CD4-positive, alpha-beta memory T cell (primary cell): ENCODE measurements around the gene CAMTA1. TPM values are rescaled to one million over a fixed set of nuclear protein-coding genes. Genes with fewer than 3 reads are reported as not detected.

Experiments
- CTCF ChIA-PET: fragments of 350-600 bp; sonication (Branson Sonifier 250); formaldehyde crosslinking; loops from one replicate; lab custom pipeline; 2021; ENCODE audit warnings: inconsistent platforms; ENCODE audit not compliant: partially characterized antibody; lab: Charles Lee
- POLR2A ChIA-PET: fragments of 350-600 bp; sonication (Branson Sonifier 250); formaldehyde crosslinking; loops from one replicate; lab custom pipeline; 2021; ENCODE audit not compliant: partially characterized antibody; lab: Charles Lee
- DNase-seq, 5 donors: peaks; one replicate each; pipeline versions ENCODE4 v3.0.0 to v3.0.0-alpha.2; 2020 to 2022; ENCODE audit warnings: mixed read lengths in 1 of 5
- H3K27ac ChIP-seq: one replicate; pipeline ENCODE4 v1.7.0; 2013; ENCODE audit warnings: low read depth, low read length
- H3K27me3 ChIP-seq: 2 replicates; pipeline ENCODE4 v1.7.0; 2013; ENCODE audit warnings: mild to moderate bottlenecking, low read length, moderate library complexity; ENCODE audit not compliant: insufficient read depth
- H3K36me3 ChIP-seq: 2 replicates; pipeline ENCODE4 v1.7.0; 2013; ENCODE audit warnings: mild to moderate bottlenecking, low read length, moderate library complexity; ENCODE audit not compliant: insufficient read depth
- H3K4me1 ChIP-seq: 2 replicates; pipeline ENCODE4 v1.7.0; 2013; ENCODE audit warnings: mild to moderate bottlenecking, low read length, moderate library complexity; ENCODE audit not compliant: insufficient read depth
- H3K4me3 ChIP-seq, 2 donors: one replicate each; pipeline ENCODE4 v1.7.0; 2013; ENCODE audit warnings: low read length in 2 of 2, mild to moderate bottlenecking in 1 of 2
- H3K9me3 ChIP-seq, 2 donors: one replicate each; pipeline ENCODE4 v1.7.0; 2013; ENCODE audit warnings: low read length in 2 of 2, control low read depth in 1 of 2; ENCODE audit not compliant: control insufficient read depth in 1 of 2
- H3K27ac Mint-ChIP-seq, 7 donors: one replicate each; pipeline ENCODE4 v1.8.0; 2020 to 2021; ENCODE audit warnings: mixed read lengths in 7 of 7, mild to moderate bottlenecking in 6 of 7, inconsistent platforms in 3 of 7, moderate library complexity in 3 of 7
- H3K27me3 Mint-ChIP-seq, 2 donors: one replicate each; pipeline ENCODE4 v1.8.0; 2020 to 2021; ENCODE audit warnings: mixed read lengths in 2 of 2
- H3K36me3 Mint-ChIP-seq, 2 donors: one replicate each; pipeline ENCODE4 v1.8.0; 2020 to 2021; ENCODE audit warnings: mixed read lengths in 2 of 2, inconsistent platforms in 1 of 2, mild to moderate bottlenecking in 1 of 2
- H3K4me1 Mint-ChIP-seq, 4 donors: one replicate each; pipeline ENCODE4 v1.8.0; 2020 to 2021; ENCODE audit warnings: mixed read lengths in 4 of 4, mild to moderate bottlenecking in 1 of 4
- H3K4me3 Mint-ChIP-seq, 8 donors: one replicate each; pipeline ENCODE4 v1.8.0; 2020 to 2021; ENCODE audit warnings: mixed read lengths in 8 of 8, mild to moderate bottlenecking in 7 of 8, moderate library complexity in 6 of 8, inconsistent platforms in 3 of 8
- H3K9me3 Mint-ChIP-seq, 8 donors: one replicate each; pipeline ENCODE4 v1.8.0; 2020 to 2021; ENCODE audit warnings: mixed read lengths in 8 of 8, mild to moderate bottlenecking in 5 of 8, inconsistent platforms in 3 of 8, moderate library complexity in 1 of 8
- intact Hi-C: fragments of 100-400 bp; cut with micrococcal nuclease; formaldehyde crosslinking; loops from one replicate; pipeline ENCODE4 v1.15.1; 2023
- polyA plus RNA-seq, 2 donors: library from polyadenylated mRNA; unstranded; fragments of 300-500 nt; fragmentation: Illumina TruSeq; gene quantifications; one replicate each; pipeline ENCODE4 v1.2.3, GENCODE V29; 2021
- total RNA-seq, 2 experiments: library from RNA; stranded (reverse); gene quantifications; one replicate each; pipeline ENCODE4 v1.2.3, GENCODE V29; 2021

The CAMTA1 gene
- total and polyA plus RNA-seq, 4 experiments from 2014 or later: 39.1 to 118 (median 59.9) TPM

- POLR2A ChIA-PET: no interaction called here
- no peak overlapping the region for H3K4me3 ChIP-seq
- no peaks in the 10 kb centered on the region for H3K4me1 ChIP-seq
- Mint-ChIP-seq H3K27ac (no peak overlapping the region), H3K27me3 (peaks cover 2 to 16% of the 10 kb centered on the region in 2 donors), H3K4me3 (no peak overlapping the region), H3K9me3 (no peaks in the 10 kb centered on the region), H3K36me3 (no peaks in the 10 kb centered on the region), H3K4me1 (no peaks in the 10 kb centered on the region)
- H3K27ac ChIP-seq: no peak overlapping the region
- no peaks in the 10 kb centered on the region for H3K9me3 ChIP-seq
- no peaks in the 10 kb centered on the region for H3K27me3 ChIP-seq
- no peak for DNase-seq
- intact Hi-C loops: no loop called here
- CTCF ChIA-PET: no interaction called here
- H3K36me3 ChIP-seq: no peaks in the 10 kb centered on the region
Measured at GRCh38 chr1:7584643-7585042, 799.4 kb downstream of the CAMTA1 start.

DNA sequence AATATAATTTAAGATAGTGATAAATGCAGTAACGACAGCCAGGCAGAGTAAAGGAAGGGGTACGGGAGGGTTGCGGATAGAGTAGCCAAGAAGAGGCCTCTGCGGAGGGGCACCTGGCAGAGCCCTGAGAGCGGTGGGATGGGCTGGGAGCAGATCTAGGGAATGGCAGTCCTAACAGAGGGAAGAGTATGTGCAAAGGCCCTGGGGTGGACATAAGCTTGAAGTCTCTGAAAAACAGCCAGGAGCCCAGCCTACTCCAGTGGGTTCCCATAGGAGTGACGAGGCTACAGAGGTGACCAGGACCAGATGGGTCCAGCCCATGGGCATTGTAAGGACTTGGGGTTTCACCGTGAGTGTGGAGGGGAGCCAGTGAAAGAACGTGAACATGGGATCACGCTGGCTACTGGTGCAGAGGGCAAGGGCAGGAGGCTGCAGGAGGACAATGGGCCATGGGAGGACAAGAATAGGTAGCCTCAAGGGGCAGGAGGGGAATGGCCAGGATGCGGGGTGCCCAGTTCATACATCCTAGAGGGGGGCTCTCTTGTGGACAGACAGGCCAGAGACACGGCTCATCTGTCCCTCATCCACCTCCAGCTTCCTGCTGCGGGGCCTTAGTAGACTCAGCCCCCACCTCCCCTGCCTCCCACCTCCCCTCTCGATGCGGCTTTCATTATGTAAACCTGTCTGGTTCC is 800.1 kb downstream of the CAMTA1 start:
- ChIA-PET CTCF (no interaction called here), POLR2A (no interaction called here)
- Histone ChIP-seq H3K4me1 (no peaks in the 10 kb centered on the region), H3K27me3 (no peaks in the 10 kb centered on the region), H3K9me3 (no peaks in the 10 kb centered on the region), H3K27ac (no peak overlapping the region), H3K36me3 (no peaks in the 10 kb centered on the region), H3K4me3 (no peak overlapping the region)
- Mint-ChIP-seq H3K4me3 (no peak overlapping the region), H3K9me3 (no peaks in the 10 kb centered on the region), H3K27ac (no peak overlapping the region), H3K36me3 (no peaks in the 10 kb centered on the region), H3K4me1 (no peaks in the 10 kb centered on the region), H3K27me3 (peaks cover 2 to 16% of the 10 kb centered on the region in 2 donors)
- no peak for DNase-seq
- intact Hi-C loops: no loop called here

GRCh38 chr1:7586031-7586941 is 801.0 kb downstream of the CAMTA1 start:
- peaks cover 0 to 16% of the 10 kb centered on the region in 2 donors for H3K27me3 Mint-ChIP-seq
- ChIA-PET POLR2A (no interaction called here), CTCF (no interaction called here)
- no peak overlapping the region for H3K27ac Mint-ChIP-seq
- no peaks in the 10 kb centered on the region for H3K4me1 ChIP-seq
- no peak for DNase-seq
- no peaks in the 10 kb centered on the region for H3K36me3 Mint-ChIP-seq
- H3K27me3 ChIP-seq: no peaks in the 10 kb centered on the region
- no peak overlapping the region for H3K4me3 ChIP-seq
- H3K36me3 ChIP-seq: no peaks in the 10 kb centered on the region
- no peaks in the 10 kb centered on the region for H3K9me3 Mint-ChIP-seq
- no peaks in the 10 kb centered on the region for H3K9me3 ChIP-seq
- H3K4me3 Mint-ChIP-seq: no peak overlapping the region
- H3K27ac ChIP-seq: no peak overlapping the region
- no peaks in the 10 kb centered on the region for H3K4me1 Mint-ChIP-seq
- intact Hi-C loops: no loop called here

- H3K4me3 Mint-ChIP-seq: no peak overlapping the region
- no peaks in the 10 kb centered on the region for H3K9me3 Mint-ChIP-seq
- H3K4me1 Mint-ChIP-seq: no peaks in the 10 kb centered on the region
- ChIA-PET POLR2A (no interaction called here), CTCF (no interaction called here)
- H3K4me1 ChIP-seq: no peaks in the 10 kb centered on the region
- H3K36me3 ChIP-seq: no peaks in the 10 kb centered on the region
- no peak for DNase-seq
- H3K27ac Mint-ChIP-seq: no peak overlapping the region
- no peaks in the 10 kb centered on the region for H3K27me3 ChIP-seq
- intact Hi-C loops: no loop called here
- no peak overlapping the region for H3K4me3 ChIP-seq
- H3K27me3 Mint-ChIP-seq: peaks cover 0 to 15% of the 10 kb centered on the region in 2 donors
- H3K36me3 Mint-ChIP-seq: no peaks in the 10 kb centered on the region
- H3K27ac ChIP-seq: no peak overlapping the region
- H3K9me3 ChIP-seq: no peaks in the 10 kb centered on the region
Measured at GRCh38 chr1:7587108-7587772, 802.0 kb downstream of the CAMTA1 start.

DNA sequence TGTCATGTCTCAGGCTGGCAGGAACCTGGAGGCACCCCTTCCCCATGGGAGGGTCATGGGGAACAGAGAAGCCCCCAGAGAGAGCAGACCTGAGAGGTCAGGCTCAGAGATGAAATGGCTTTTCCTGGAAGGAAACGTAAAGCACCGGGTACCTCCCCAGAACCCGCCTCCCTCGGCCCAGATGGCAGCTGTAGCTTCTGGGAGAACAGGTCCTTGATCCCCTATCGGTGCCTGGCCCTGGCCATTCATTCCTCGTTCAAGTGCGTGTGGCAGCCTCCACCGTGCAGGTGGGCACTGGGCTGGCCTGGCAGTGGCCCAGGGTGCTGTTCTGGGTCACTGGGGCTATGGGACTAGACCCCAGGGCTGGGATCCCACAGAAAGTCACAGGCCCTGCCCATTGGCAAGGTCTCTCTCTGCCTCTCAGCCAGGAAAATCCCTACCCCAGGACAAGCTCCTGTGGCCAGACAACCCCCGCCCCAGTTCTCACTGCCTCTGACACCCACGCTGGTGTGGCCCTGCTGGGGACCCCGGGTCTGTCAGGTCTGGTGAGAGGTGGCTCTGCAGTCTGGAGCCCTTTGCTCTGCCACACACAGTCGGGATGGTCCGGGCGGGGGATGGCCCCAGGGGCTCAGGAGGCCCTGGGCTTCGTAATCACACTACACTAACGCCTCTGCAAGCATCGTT is 802.7 kb downstream of the CAMTA1 start:
- H3K4me3 ChIP-seq: no peak overlapping the region
- Mint-ChIP-seq H3K4me3 (no peak overlapping the region), H3K9me3 (no peaks in the 10 kb centered on the region), H3K4me1 (no peaks in the 10 kb centered on the region), H3K27me3 (peaks cover 0 to 14% of the 10 kb centered on the region in 2 donors), H3K36me3 (no peaks in the 10 kb centered on the region), H3K27ac (no peak overlapping the region)
- H3K4me1 ChIP-seq: no peaks in the 10 kb centered on the region
- intact Hi-C loops: no loop called here
- no peak overlapping the region for H3K27ac ChIP-seq
- CTCF ChIA-PET: interaction anchor here (0.6 kb wide), 1 partner anchor 504 kb away, joined by 3 read pairs; no protein-coding TSS in a partner anchor
- no peaks in the 10 kb centered on the region for H3K27me3 ChIP-seq
- H3K9me3 ChIP-seq: no peaks in the 10 kb centered on the region
- no peaks in the 10 kb centered on the region for H3K36me3 ChIP-seq
- DNase-seq: no peak
- POLR2A ChIA-PET: no interaction called here

DNA sequence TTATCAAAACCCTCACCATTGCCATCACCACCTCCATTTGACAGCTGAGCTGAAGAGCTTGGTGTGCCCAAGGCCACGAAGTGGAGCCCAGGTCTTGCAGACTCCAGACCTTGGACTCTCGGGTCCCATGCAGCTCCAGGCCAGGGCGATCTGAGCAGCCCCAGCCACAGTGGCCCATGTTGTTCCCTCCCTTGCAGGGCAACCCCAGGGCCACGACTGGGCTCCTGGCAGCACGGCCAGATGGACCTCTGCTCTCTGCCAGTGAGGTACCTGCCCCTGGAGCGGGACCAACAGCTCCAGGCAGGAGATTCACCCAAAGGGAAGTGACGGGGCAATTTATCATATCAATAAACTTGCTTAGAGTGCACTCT is 803.2 kb downstream of the CAMTA1 start:
- Histone ChIP-seq H3K27me3 (no peaks in the 10 kb centered on the region), H3K27ac (no peak overlapping the region), H3K4me3 (no peak overlapping the region), H3K9me3 (no peaks in the 10 kb centered on the region), H3K36me3 (no peaks in the 10 kb centered on the region), H3K4me1 (no peaks in the 10 kb centered on the region)
- H3K27me3 Mint-ChIP-seq: peaks cover 0 to 14% of the 10 kb centered on the region in 2 donors
- no peak overlapping the region for H3K27ac Mint-ChIP-seq
- no peak for DNase-seq
- H3K4me1 Mint-ChIP-seq: no peaks in the 10 kb centered on the region
- H3K4me3 Mint-ChIP-seq: no peak overlapping the region
- ChIA-PET CTCF (interaction anchor here (0.6 kb wide), 1 partner anchor 504 kb away, joined by 3 read pairs; no protein-coding TSS in a partner anchor), POLR2A (no interaction called here)
- intact Hi-C loops: no loop called here
- H3K36me3 Mint-ChIP-seq: no peaks in the 10 kb centered on the region
- H3K9me3 Mint-ChIP-seq: no peaks in the 10 kb centered on the region
